Duodenal mucosa (tissue), 2 donors: ENCODE results near the gene CNIH2.
"Not testable (repeated sequence)": the region's sequence is repeated elsewhere in the genome, so short reads cannot be mapped to it uniquely, and the experiment has no call there.

ENCODE experiments used
- H3K27ac ChIP-seq: one replicate; pipeline ENCODE4 v1.7.0; 2013; ENCODE audit warnings: low read depth, low read length
- H3K27me3 ChIP-seq, 2 donors: one replicate each; pipeline ENCODE4 v1.7.0; 2013; ENCODE audit warnings: low read length in 2 of 2, control low read depth in 1 of 2; ENCODE audit not compliant: insufficient read depth in 2 of 2, control insufficient read depth in 1 of 2
- H3K36me3 ChIP-seq, 2 donors: one replicate each; pipeline ENCODE4 v1.7.0; 2013; ENCODE audit warnings: low read length in 2 of 2, control low read depth in 1 of 2; ENCODE audit not compliant: insufficient read depth in 2 of 2, control insufficient read depth in 1 of 2
- H3K4me1 ChIP-seq, 2 donors: one replicate each; pipeline ENCODE4 v1.7.0; 2013; ENCODE audit warnings: low read length in 2 of 2, control low read depth in 1 of 2; ENCODE audit not compliant: insufficient read depth in 2 of 2, control insufficient read depth in 1 of 2
- H3K4me3 ChIP-seq, 2 donors: one replicate each; pipeline ENCODE4 v1.7.0; 2013; ENCODE audit warnings: low read length in 2 of 2, low read depth in 1 of 2
- H3K9ac ChIP-seq, 2 donors: one replicate each; pipeline ENCODE4 v1.7.0; 2013; ENCODE audit warnings: low read length in 2 of 2, low read depth in 1 of 2
- H3K9me3 ChIP-seq, 2 donors: one replicate each; pipeline ENCODE4 v1.7.0; 2013; ENCODE audit warnings: low read length in 2 of 2, control low read depth in 1 of 2; ENCODE audit not compliant: control insufficient read depth in 1 of 2

Gene CNIH2

GRCh38 chr11:66274219-66274618 is 3.8 kb upstream of the CNIH2 start:
- Histone ChIP-seq H3K4me1 (peaks cover 9 to 15% of the 10 kb centered on the region in 2 donors), H3K27me3 (no peaks in the 10 kb centered on the region), H3K9ac (no peak overlapping the region), H3K27ac (no peak overlapping the region), H3K36me3 (peaks cover 35 to 57% of the 10 kb centered on the region in 2 donors), H3K4me3 (no peak overlapping the region), H3K9me3 (no peaks in the 10 kb centered on the region)

GRCh38 chr11:66275396-66275795 is 2.6 kb upstream of the CNIH2 start:
- no peak overlapping the region for H3K27ac ChIP-seq
- no peaks in the 10 kb centered on the region for H3K9me3 ChIP-seq
- no peaks in the 10 kb centered on the region for H3K27me3 ChIP-seq
- peaks cover 4 to 5% of the 10 kb centered on the region in 2 donors for H3K4me1 ChIP-seq
- peaks cover 35 to 56% of the 10 kb centered on the region in 2 donors for H3K36me3 ChIP-seq
- no peak overlapping the region for H3K9ac ChIP-seq
- H3K4me3 ChIP-seq, result no peak overlapping the region

GRCh38 chr11:66275984-66276612 is 1.9 kb upstream of the CNIH2 start:
- Histone ChIP-seq H3K27ac (no peak overlapping the region), H3K27me3 (no peaks in the 10 kb centered on the region), H3K36me3 (peaks cover 35 to 50% of the 10 kb centered on the region in 2 donors), H3K9me3 (no peaks in the 10 kb centered on the region), H3K9ac (no peak overlapping the region), H3K4me1 (peaks cover 0 to 5% of the 10 kb centered on the region in 2 donors), H3K4me3 (no peak overlapping the region)

DNA sequence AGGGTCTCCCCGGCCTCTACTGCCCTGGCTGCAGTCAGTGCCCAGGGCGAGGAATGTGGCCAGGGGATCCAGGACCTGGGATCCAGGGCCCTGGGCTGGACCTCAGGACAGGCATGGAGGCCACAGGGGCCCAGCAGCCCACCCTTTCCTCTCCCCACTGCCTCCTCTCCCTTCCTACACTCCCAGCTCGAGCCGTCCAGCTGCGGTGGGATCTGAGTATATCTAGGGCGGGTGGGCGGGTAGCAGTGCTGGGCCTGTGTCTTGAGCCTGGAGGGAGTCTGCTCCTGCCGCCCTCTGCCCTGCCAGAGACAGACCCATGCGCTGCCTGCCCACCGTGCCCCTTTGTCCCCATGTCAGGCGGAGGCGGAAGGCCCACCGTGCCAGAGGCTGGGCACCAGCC is 1.4 kb upstream of the CNIH2 start:
- H3K4me1 ChIP-seq, H3K27ac ChIP-seq, H3K27me3 ChIP-seq, H3K9me3 ChIP-seq, H3K9ac ChIP-seq, H3K4me3 ChIP-seq: not testable (repeated sequence)
- H3K36me3 ChIP-seq, result peaks cover 33 to 48% of the 10 kb centered on the region in 2 donors

GRCh38 chr11:66277064-66277463 is 911 bp upstream of the CNIH2 start:
- H3K36me3 ChIP-seq, result peaks cover 29 to 43% of the 10 kb centered on the region in 2 donors
- not testable (repeated sequence) for H3K27me3 ChIP-seq, H3K4me3 ChIP-seq, H3K9ac ChIP-seq, H3K27ac ChIP-seq, H3K9me3 ChIP-seq, H3K4me1 ChIP-seq

GRCh38 chr11:66278363-66279091 is 552 bp downstream of the CNIH2 start:
- H3K9ac ChIP-seq, result no peak overlapping the region
- H3K4me1 ChIP-seq, result peaks cover 0 to 13% of the 10 kb centered on the region in 2 donors
- H3K27ac ChIP-seq, result no peak overlapping the region
- H3K4me3 ChIP-seq, result no peak overlapping the region
- no peaks in the 10 kb centered on the region for H3K9me3 ChIP-seq
- H3K36me3 ChIP-seq, result peaks cover 14 to 36% of the 10 kb centered on the region in 2 donors
- no peaks in the 10 kb centered on the region for H3K27me3 ChIP-seq

DNA sequence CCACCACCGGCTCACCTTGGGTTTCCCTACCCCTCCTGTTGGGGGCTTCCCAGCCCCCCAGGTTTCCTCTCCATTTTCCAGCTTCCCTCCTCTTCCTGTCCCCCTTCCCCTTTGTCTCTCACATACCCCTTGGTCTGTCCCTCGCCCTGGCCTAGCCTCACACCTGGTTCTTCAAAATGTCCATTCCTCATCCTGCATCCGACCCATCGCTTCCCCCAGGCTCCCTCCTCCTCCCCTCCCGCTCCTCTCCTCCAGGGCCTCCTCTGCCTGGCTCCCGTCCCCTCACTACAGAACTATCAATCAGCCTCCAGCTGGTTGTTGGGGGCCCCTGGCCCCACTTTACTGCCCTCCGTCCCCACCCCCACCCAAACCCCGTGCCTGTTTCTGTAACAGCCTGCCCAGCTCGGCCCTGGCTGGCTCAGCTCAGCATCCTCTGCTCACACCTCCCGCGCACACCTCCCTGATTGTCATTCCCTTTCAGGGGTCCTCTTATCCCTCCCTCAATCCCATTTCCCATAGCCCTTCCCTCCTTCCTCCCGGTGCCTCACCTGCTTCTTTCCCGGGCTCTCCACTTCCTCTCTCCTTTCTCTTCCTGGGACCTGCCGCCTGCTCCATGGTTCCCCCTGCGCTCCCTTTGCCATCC is 1.2 kb downstream of the CNIH2 start:
- Histone ChIP-seq H3K36me3 (peaks cover 8 to 30% of the 10 kb centered on the region in 2 donors), H3K4me1 (peaks cover 0 to 13% of the 10 kb centered on the region in 2 donors), H3K27ac (no peak overlapping the region), H3K9me3 (no peaks in the 10 kb centered on the region), H3K27me3 (no peaks in the 10 kb centered on the region), H3K4me3 (no peak overlapping the region), H3K9ac (no peak overlapping the region)

DNA sequence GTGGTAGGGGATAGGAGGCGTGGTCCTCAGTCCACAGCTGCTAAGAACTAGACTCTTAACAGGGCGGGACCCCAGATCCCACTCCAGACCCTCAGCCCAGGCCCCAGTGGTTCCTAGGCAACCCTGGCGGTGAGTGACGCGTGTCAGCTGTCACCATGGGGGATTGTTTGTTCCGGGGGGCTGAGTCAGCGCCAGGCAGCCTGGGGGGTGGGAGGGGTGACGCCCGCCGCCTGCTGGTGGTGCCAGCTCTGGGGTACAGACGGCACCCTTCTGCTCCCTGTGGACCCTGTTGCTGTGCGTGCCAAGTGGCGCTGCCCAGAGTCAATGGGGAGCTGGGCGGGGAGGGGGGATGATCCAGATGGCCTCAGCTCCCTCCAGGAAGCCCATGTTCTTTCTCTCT is 2.5 kb downstream of the CNIH2 start:
- H3K27me3 ChIP-seq, result no peaks in the 10 kb centered on the region
- peaks cover 0 to 13% of the 10 kb centered on the region in 2 donors for H3K4me1 ChIP-seq
- no peak overlapping the region for H3K27ac ChIP-seq
- H3K9me3 ChIP-seq, result no peaks in the 10 kb centered on the region
- H3K9ac ChIP-seq, result no peak overlapping the region
- H3K36me3 ChIP-seq, result peaks cover under 1 to 31% of the 10 kb centered on the region in 2 donors
- no peak overlapping the region for H3K4me3 ChIP-seq

DNA sequence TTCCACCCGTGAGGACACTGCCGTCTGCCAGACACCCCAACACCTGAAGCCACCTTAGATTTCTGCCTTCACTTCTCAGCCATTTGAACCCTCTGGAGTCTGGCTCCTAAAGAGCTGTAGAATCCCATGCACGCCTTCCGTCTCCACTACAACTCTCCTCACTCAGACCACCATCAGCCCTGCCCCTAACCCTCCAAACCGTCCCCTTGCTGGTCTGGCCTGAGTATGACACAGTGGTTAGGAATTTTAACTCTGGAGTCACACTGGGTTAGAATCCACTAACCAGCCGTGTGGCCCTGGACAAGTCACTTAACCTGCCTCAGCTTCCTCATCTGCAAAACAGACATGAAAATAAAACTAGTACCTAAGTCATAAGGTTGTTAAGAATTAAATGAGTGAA is 3.0 kb downstream of the CNIH2 start:
- Histone ChIP-seq H3K4me1 (peaks cover 0 to 13% of the 10 kb centered on the region in 2 donors), H3K27ac (no peak overlapping the region), H3K27me3 (no peaks in the 10 kb centered on the region), H3K9me3 (no peaks in the 10 kb centered on the region), H3K36me3 (peaks cover 0 to 29% of the 10 kb centered on the region in 2 donors), H3K9ac (no peak overlapping the region), H3K4me3 (no peak overlapping the region)

- Histone ChIP-seq H3K27ac (no peak overlapping the region), H3K4me3 (no peak overlapping the region), H3K9me3 (no peaks in the 10 kb centered on the region), H3K4me1 (peaks cover 0 to 13% of the 10 kb centered on the region in 2 donors), H3K9ac (no peak overlapping the region), H3K27me3 (no peaks in the 10 kb centered on the region), H3K36me3 (peaks cover 0 to 25% of the 10 kb centered on the region in 2 donors)
These were observed 3.9 kb downstream of the CNIH2 start for GRCh38 chr11:66281776-66282467.
